ENCODE data around the gene CMTM8.

CMTM8 gene

GRCh38 chr3:32305361-32305876, 66.9 kb downstream of the CMTM8 start:
- DNase-seq, result no peak

GRCh38 chr3:32306072-32306471, 67.6 kb downstream of the CMTM8 start:
- DNase-seq, result no peak

GRCh38 chr3:32307591-32307990, 69.1 kb downstream of the CMTM8 start:
- no peak for DNase-seq

GRCh38 chr3:32308378-32308777, 69.9 kb downstream of the CMTM8 start:
- DNase-seq, result no peak

- peak in 1 of 56 donors; percentile 3 for DNase-seq
These were observed 71.3 kb downstream of the CMTM8 start for GRCh38 chr3:32309654-32310242.

- no peak for DNase-seq
These were observed 71.9 kb downstream of the CMTM8 start for GRCh38 chr3:32310336-32310735.

- peak in 10 of 56 donors; percentile 5 to 38 (median 8) for DNase-seq
These were observed 72.7 kb downstream of the CMTM8 start for GRCh38 chr3:32310918-32311839.

- no peak for DNase-seq
These were observed 73.8 kb downstream of the CMTM8 start for GRCh38 chr3:32312251-32312650.

- DNase-seq, result no peak
These were observed 74.7 kb downstream of the CMTM8 start for GRCh38 chr3:32313169-32313568.

- DNase-seq, result peak in 1 of 56 donors; percentile 57
These were observed 75.4 kb downstream of the CMTM8 start for GRCh38 chr3:32313723-32314473.

- no peak for DNase-seq
These were observed 77.0 kb downstream of the CMTM8 start for GRCh38 chr3:32315441-32315840.

GRCh38 chr3:32316319-32316718, 77.8 kb downstream of the CMTM8 start:
- DNase-seq, result no peak

- no peak for DNase-seq
These were observed 78.5 kb downstream of the CMTM8 start for GRCh38 chr3:32316976-32317375.

GRCh38 chr3:32319607-32320006, 81.1 kb downstream of the CMTM8 start:
- no peak for DNase-seq

- no peak for DNase-seq
These were observed 81.6 kb downstream of the CMTM8 start for GRCh38 chr3:32320080-32320479.

GRCh38 chr3:32321095-32321790, 82.8 kb downstream of the CMTM8 start:
- DNase-seq, result no peak

- DNase-seq, result no peak
These were observed 83.8 kb downstream of the CMTM8 start for GRCh38 chr3:32322311-32322710.

GRCh38 chr3:32323604-32324003, 85.1 kb downstream of the CMTM8 start:
- DNase-seq, result no peak

- DNase-seq, result no peak
These were observed 86.7 kb downstream of the CMTM8 start for GRCh38 chr3:32325201-32325600.

GRCh38 chr3:32325927-32326326, 87.4 kb downstream of the CMTM8 start:
- DNase-seq, result no peak

- no peak for DNase-seq
These were observed 88.3 kb downstream of the CMTM8 start for GRCh38 chr3:32326795-32327194.
